ENCODE results near the gene IFIT1B.
"Not testable (repeated sequence)": the region's sequence is repeated elsewhere in the genome, so short reads cannot be mapped to it uniquely, and the experiment has no call there.

Gene IFIT1B

DNA sequence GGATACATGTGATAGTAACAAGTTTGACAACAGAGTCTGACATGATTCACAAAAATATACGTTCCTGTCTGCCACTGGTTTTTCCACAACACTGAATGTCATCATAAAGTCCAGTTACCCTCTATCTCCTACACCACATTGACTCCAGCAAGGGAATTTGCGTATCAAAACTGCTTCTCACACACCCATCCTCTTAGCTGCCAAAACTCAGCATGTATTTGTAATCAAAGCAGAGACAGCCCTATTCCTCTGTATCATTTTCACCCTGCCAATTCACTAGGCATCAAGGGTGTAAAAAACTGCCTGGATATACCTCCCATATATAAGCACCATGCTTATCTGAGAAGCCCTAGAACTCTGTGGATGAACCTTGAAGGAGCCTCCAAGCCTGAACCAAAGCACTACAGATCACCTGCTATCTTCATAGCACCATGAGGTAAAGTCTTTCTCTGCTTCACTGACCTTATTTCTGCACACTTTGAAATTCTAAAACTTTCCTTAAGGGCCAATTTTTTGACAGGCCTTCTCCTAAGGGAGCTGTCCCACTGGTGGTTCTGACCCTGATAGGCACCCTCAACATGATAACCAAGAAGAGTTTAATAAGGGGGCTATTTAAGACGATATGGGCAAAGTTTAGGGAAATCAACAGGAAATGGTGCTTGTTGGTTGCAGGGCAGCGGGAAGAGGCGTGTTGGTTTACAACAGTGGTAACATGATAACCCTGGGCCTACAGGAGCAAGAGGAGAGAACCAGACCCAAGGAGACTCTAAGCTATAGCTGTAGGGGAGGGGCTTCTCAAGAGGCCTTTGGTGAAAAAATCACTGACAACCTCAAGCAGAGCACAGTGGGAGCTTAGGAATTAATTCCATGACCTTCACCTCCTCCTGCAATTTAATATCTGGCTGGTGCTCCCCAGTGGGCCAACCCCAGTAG, at the start of gene IFIT1B:
TSS of gene IFIT1B (plus strand) at position 352 of the 933 bp plus-strand sequence. CDS start at position 432, 80 bp downstream.
- H3K4me3 ChIP-seq (ENCODE audit: low read length): no peak within 1 kb of the TSS

DNA sequence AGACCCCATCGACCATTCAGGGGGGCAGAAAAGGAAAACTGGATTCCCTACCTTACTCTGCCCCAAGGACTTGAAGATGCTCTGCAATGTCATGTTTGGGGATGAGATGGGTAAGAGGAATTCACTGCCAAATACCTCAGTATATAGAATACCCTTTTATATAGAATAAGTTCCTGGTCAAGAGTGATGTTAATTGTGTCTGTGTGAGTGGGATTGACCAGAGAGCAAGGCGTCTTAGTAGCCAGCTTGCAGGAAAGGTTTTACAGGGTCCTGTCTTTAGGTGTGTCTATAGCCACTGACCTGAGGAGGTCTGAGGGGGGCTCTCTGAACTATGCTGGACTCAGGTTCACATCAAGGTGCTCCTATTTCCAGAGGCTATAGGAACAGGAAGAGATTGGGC, 48.7 kb upstream of the IFIT1B start:
- Histone ChIP-seq H3K9me3 (ENCODE audit: control insufficient read depth, insufficient read depth, low read length) (no peaks in the 10 kb centered on the region), H3K4me1 (ENCODE audit: control insufficient read depth, insufficient read depth, low read length) (peaks cover 9% of the 10 kb centered on the region; the same call in 1 of the 2 replicates), H3K4me3 (ENCODE audit: low read length) (no peak overlapping the region), H3K36me3 (ENCODE audit: control insufficient read depth, insufficient read depth, low read length) (no peaks in the 10 kb centered on the region), H3K27me3 (ENCODE audit: control insufficient read depth, insufficient read depth, low read length) (no peaks in the 10 kb centered on the region), H3K27ac (ENCODE audit: low read length) (no peak overlapping the region)
- WGBS (ENCODE audit: insufficient coverage, insufficient read length): no CpG with 5 or more reads among the region's 2 CpGs
- DNase-seq (ENCODE audit: low read depth, low spot score): no peak

More for the DNA sequence above, at the start of gene IFIT1B:
- no peak within 1 kb of the TSS for H3K27ac ChIP-seq (ENCODE audit: low read length)
- H3K4me1 ChIP-seq (ENCODE audit: control insufficient read depth, insufficient read depth, low read length): no peaks in the 10 kb centered on the region
- no peaks in the 10 kb centered on the region for H3K27me3 ChIP-seq (ENCODE audit: control insufficient read depth, insufficient read depth, low read length)
- no peaks in the 10 kb centered on the region for H3K36me3 ChIP-seq (ENCODE audit: control insufficient read depth, insufficient read depth, low read length)
- DNase-seq (ENCODE audit: low read depth, low spot score): no peak
- WGBS (ENCODE audit: insufficient coverage, insufficient read length): no CpG with 5 or more reads among the region's 5 CpGs
- no peaks in the 10 kb centered on the region for H3K9me3 ChIP-seq (ENCODE audit: control insufficient read depth, insufficient read depth, low read length)

GRCh38 chr10:89330014-89330413, 47.8 kb upstream of the IFIT1B start:
- WGBS (ENCODE audit: insufficient coverage, insufficient read length): no CpG with 5 or more reads among the region's 3 CpGs
- not testable (repeated sequence) for H3K9me3 ChIP-seq (ENCODE audit: control insufficient read depth, insufficient read depth, low read length); H3K4me3 ChIP-seq (ENCODE audit: low read length); H3K36me3 ChIP-seq (ENCODE audit: control insufficient read depth, insufficient read depth, low read length); H3K4me1 ChIP-seq (ENCODE audit: control insufficient read depth, insufficient read depth, low read length); H3K27me3 ChIP-seq (ENCODE audit: control insufficient read depth, insufficient read depth, low read length); H3K27ac ChIP-seq (ENCODE audit: low read length); DNase-seq (ENCODE audit: low read depth, low spot score)

GRCh38 chr10:89330537-89331212, 47.2 kb upstream of the IFIT1B start:
- H3K9me3 ChIP-seq (ENCODE audit: control insufficient read depth, insufficient read depth, low read length): no peaks in the 10 kb centered on the region

DNA sequence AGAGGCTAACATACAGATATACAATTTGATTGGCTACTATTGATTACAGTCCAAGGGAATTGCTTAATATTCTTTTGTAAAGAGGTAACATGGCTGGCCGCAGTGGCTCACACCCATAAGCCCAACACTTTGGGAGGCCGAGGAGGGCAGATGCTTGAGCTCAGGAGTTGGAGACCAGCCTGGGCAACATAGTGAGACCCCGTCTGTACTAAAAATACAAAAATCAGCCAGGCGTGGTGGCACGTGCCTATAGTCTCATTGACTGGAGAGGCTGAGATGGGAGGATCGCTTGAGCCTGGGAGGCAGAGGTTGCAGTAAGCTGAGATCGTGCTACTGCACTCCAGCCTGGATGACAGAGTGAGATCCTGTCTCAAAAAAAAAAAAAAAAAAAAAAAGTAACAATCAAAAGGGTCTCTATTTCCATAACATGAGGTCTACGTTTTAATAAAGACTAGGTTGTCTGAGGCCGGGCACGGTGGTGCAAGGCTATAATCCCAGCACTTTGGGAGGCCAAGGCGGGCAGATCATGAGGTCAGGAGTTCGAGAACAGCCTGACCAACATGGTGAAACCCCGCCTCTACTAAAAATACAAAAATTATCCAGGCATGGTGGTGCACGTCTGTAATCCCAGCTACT, 46.3 kb upstream of the IFIT1B start:
- H3K27me3 ChIP-seq (ENCODE audit: control insufficient read depth, insufficient read depth, low read length); H3K4me3 ChIP-seq (ENCODE audit: low read length); H3K27ac ChIP-seq (ENCODE audit: low read length); DNase-seq (ENCODE audit: low read depth, low spot score); H3K4me1 ChIP-seq (ENCODE audit: control insufficient read depth, insufficient read depth, low read length); H3K36me3 ChIP-seq (ENCODE audit: control insufficient read depth, insufficient read depth, low read length); H3K9me3 ChIP-seq (ENCODE audit: control insufficient read depth, insufficient read depth, low read length): not testable (repeated sequence)
- no CpG with 5 or more reads among the region's 14 CpGs for WGBS (ENCODE audit: insufficient coverage, insufficient read length)

More at GRCh38 chr10:89330537-89331212, 47.2 kb upstream of the IFIT1B start:
- no peaks in the 10 kb centered on the region for H3K27me3 ChIP-seq (ENCODE audit: control insufficient read depth, insufficient read depth, low read length)
- H3K4me3 ChIP-seq (ENCODE audit: low read length): no peak overlapping the region
- H3K36me3 ChIP-seq (ENCODE audit: control insufficient read depth, insufficient read depth, low read length): no peaks in the 10 kb centered on the region
- peaks cover 9% of the 10 kb centered on the region; the same call in 1 of the 2 replicates for H3K4me1 ChIP-seq (ENCODE audit: control insufficient read depth, insufficient read depth, low read length)
- H3K27ac ChIP-seq (ENCODE audit: low read length): no peak overlapping the region
- no peak for DNase-seq (ENCODE audit: low read depth, low spot score)

- DNase-seq (ENCODE audit: low read depth, low spot score): no peak
- no CpG with 5 or more reads among the region's 5 CpGs for WGBS (ENCODE audit: insufficient coverage, insufficient read length)
- H3K27ac ChIP-seq (ENCODE audit: low read length): no peak overlapping the region
- H3K4me1 ChIP-seq (ENCODE audit: control insufficient read depth, insufficient read depth, low read length): peaks cover 7% of the 10 kb centered on the region; the same call in 1 of the 2 replicates
- no peaks in the 10 kb centered on the region for H3K9me3 ChIP-seq (ENCODE audit: control insufficient read depth, insufficient read depth, low read length)
- no peaks in the 10 kb centered on the region for H3K36me3 ChIP-seq (ENCODE audit: control insufficient read depth, insufficient read depth, low read length)
- no peak overlapping the region for H3K4me3 ChIP-seq (ENCODE audit: low read length)
- H3K27me3 ChIP-seq (ENCODE audit: control insufficient read depth, insufficient read depth, low read length): no peaks in the 10 kb centered on the region
Measured at GRCh38 chr10:89332123-89332633, 45.7 kb upstream of the IFIT1B start.

DNA sequence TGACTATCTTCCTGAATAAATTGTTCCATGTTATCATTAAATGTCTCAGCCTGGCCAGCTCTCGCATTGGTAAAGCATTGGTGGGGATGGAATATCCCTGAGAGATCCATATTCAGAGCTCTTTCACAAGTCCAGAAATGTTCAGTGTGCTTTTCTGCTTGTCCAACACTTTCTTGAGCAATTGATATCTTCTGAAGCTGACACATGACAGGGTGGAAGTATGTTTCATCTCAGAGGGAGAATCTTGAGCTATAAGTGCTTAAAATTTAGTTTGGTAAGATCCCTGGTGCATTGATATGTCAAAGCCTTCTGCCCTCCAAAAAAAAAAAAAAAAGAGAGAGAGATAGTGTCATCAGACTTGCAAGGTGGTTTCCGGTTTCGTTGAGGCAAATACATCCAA, 42.6 kb upstream of the IFIT1B start:
- no peak for DNase-seq (ENCODE audit: low read depth, low spot score)
- WGBS (ENCODE audit: insufficient coverage, insufficient read length): no CpG with 5 or more reads among the region's 3 CpGs
- H3K4me1 ChIP-seq (ENCODE audit: control insufficient read depth, insufficient read depth, low read length): peaks cover 3% of the 10 kb centered on the region
- no peaks in the 10 kb centered on the region for H3K27me3 ChIP-seq (ENCODE audit: control insufficient read depth, insufficient read depth, low read length)
- H3K27ac ChIP-seq (ENCODE audit: low read length): no peak overlapping the region
- H3K9me3 ChIP-seq (ENCODE audit: control insufficient read depth, insufficient read depth, low read length): no peaks in the 10 kb centered on the region
- H3K36me3 ChIP-seq (ENCODE audit: control insufficient read depth, insufficient read depth, low read length): no peaks in the 10 kb centered on the region
- no peak overlapping the region for H3K4me3 ChIP-seq (ENCODE audit: low read length)

DNA sequence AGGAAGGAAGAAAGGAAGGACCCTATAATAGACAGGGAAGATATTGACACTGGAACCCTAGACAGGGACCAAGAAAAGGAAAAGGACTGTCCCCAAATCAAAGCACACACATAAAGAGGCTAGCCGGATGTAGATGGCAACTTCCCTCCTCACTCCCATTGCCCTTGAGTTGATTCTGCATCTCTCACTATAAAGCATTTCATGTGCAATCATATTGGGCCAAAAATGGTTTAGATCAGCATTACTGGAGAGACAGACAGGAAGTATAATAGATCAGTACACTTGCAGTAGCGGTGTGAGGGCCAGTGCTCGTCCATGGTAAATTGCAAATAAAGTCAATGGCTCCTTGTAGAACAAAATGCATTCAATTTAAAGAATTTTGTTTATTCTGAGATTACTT, 41.6 kb upstream of the IFIT1B start:
- Histone ChIP-seq H3K27me3 (ENCODE audit: control insufficient read depth, insufficient read depth, low read length) (no peaks in the 10 kb centered on the region), H3K4me3 (ENCODE audit: low read length) (no peak overlapping the region)
- no CpG with 5 or more reads among the region's 3 CpGs for WGBS (ENCODE audit: insufficient coverage, insufficient read length)

GRCh38 chr10:89337484-89337883, 40.4 kb upstream of the IFIT1B start:
- no peaks in the 10 kb centered on the region for H3K36me3 ChIP-seq (ENCODE audit: control insufficient read depth, insufficient read depth, low read length)
- no CpG with 5 or more reads among the region's 6 CpGs for WGBS (ENCODE audit: insufficient coverage, insufficient read length)
- no peak overlapping the region for H3K27ac ChIP-seq (ENCODE audit: low read length)

More for the DNA sequence above, 41.6 kb upstream of the IFIT1B start:
- no peaks in the 10 kb centered on the region for H3K36me3 ChIP-seq (ENCODE audit: control insufficient read depth, insufficient read depth, low read length)
- H3K27ac ChIP-seq (ENCODE audit: low read length): no peak overlapping the region
- no peaks in the 10 kb centered on the region for H3K9me3 ChIP-seq (ENCODE audit: control insufficient read depth, insufficient read depth, low read length)
- no peak for DNase-seq (ENCODE audit: low read depth, low spot score)
- H3K4me1 ChIP-seq (ENCODE audit: control insufficient read depth, insufficient read depth, low read length): peaks cover 3% of the 10 kb centered on the region

GRCh38 chr10:89338713-89339112, 39.1 kb upstream of the IFIT1B start:
- H3K4me3 ChIP-seq (ENCODE audit: low read length): no peak overlapping the region
- DNase-seq (ENCODE audit: low read depth, low spot score): no peak
- H3K9me3 ChIP-seq (ENCODE audit: control insufficient read depth, insufficient read depth, low read length): no peaks in the 10 kb centered on the region
- H3K27me3 ChIP-seq (ENCODE audit: control insufficient read depth, insufficient read depth, low read length): no peaks in the 10 kb centered on the region
- no peaks in the 10 kb centered on the region; the same call in none of the 2 replicates for H3K4me1 ChIP-seq (ENCODE audit: control insufficient read depth, insufficient read depth, low read length)
- no CpG with 5 or more reads among the region's 3 CpGs for WGBS (ENCODE audit: insufficient coverage, insufficient read length)
- H3K27ac ChIP-seq (ENCODE audit: low read length): no peak overlapping the region
- H3K36me3 ChIP-seq (ENCODE audit: control insufficient read depth, insufficient read depth, low read length): no peaks in the 10 kb centered on the region

More at GRCh38 chr10:89337484-89337883, 40.4 kb upstream of the IFIT1B start:
- H3K9me3 ChIP-seq (ENCODE audit: control insufficient read depth, insufficient read depth, low read length): no peaks in the 10 kb centered on the region
- H3K27me3 ChIP-seq (ENCODE audit: control insufficient read depth, insufficient read depth, low read length): no peaks in the 10 kb centered on the region
- DNase-seq (ENCODE audit: low read depth, low spot score): no peak
- H3K4me1 ChIP-seq (ENCODE audit: control insufficient read depth, insufficient read depth, low read length): peaks cover 3% of the 10 kb centered on the region
- H3K4me3 ChIP-seq (ENCODE audit: low read length): no peak overlapping the region

All from iPS DF 6.9 (cell line).